HG02943 (cell line): ENCODE results near the gene ZNF746.
"Not testable (repeated sequence)": the region's sequence is repeated elsewhere in the genome, so short reads cannot be mapped to it uniquely, and the experiment has no call there.

Experiments
- ATAC-seq: cut with Tn5 transposase; IDR thresholded peaks from one replicate; pipeline ENCODE4 v1.9.1; 2021; ENCODE audit warnings: mild to moderate bottlenecking, low read depth, moderate library complexity; ENCODE audit not compliant: unreplicated experiment

Gene ZNF746

DNA sequence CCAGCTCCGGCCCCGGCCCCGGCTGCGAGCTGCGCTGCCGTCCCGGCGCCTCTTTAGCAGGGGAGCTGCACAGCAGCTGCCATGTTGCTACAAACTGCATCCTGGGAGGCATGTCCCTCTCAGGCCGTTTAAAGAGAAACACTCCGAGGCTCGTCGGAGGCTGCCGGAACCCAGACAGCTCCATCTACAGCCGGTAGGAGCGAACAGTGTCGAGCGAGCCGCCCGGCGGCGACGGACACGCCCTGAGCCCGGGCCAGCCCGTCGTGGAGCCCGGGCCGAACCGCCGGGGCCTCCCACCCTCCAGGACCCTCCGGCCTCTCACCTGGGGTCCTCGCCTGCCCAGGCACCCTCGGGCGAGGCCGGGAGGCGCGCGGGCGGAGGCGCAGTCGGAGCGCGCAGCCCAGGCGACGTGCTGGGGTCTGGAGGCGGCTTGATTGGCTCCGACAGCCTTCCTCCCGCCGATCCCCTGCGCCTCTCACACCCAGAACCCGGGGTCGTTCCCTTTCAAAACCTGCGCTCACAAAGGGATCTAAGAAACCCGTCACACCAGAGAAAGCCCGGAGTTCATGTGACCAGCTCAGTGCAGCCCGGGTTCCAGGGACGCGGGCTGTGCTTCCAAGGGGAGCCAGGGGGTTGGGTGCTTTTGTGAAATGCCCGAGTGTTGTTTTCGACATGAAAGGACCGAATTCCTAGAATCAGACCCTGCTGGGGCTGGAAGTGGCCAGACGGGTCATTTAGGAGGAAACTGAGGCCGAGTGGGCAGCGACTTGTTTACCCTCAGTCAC is 36.9 kb downstream of the ZNF746 start, which contains the start of gene ZNF777:
TSS of gene ZNF777 (minus strand) at position 570 of the 785 bp plus-strand sequence. CDS start 5,040 bp downstream, outside the sequence.
- peak; percentile 98 for ATAC-seq

DNA sequence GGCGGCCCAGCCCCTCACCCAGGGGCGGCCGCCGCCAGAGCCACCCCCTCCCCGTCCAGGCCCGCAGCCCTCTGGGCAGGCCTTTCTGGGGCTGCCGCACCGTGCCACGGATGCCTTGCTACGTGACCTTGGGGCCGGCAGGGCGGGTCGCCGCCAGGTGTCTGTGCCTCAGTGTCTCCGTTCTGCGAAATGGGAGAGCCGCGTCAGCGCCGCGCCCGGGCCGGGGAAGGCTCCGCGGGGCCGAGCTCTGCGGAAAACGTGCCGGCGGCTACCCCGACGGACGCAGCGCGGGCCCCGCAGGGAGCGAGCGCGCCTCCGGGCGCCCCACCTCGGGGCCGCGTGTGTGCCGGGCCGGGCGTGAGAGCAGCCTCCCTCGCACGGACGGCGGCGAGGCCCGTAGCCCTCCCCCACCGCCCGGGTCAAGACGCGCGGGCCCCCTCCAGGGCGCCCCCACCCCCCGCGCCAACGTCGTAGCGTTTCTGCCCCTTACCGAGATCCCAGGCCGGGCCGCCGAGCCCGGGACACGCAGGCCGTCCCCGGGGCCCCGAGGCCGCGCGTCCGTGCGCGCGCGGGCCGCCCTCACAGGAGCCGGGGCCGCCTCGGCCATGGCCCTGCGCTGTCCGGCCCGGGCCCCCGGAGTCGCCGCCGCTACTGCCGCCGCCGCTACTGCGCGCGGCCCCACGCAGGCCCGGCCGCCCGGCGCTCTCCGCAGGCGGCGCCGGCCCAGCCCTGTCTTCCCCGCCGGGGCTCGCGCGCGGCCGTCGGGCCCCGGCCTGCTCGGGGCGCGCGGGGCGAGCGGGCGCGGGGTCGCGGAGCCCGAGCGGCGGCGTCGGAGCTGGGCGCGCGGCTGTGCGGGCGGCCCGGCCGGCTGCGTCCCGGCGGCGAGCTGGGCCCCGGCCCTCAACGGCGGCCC is 37.8 kb downstream of the ZNF746 start:
- peak; percentile 30 for ATAC-seq

GRCh38 chr7:149459201-149459539 is 38.4 kb downstream of the ZNF746 start:
- no peak for ATAC-seq

GRCh38 chr7:149458235-149458634 is 39.4 kb downstream of the ZNF746 start:
- ATAC-seq, result no peak

DNA sequence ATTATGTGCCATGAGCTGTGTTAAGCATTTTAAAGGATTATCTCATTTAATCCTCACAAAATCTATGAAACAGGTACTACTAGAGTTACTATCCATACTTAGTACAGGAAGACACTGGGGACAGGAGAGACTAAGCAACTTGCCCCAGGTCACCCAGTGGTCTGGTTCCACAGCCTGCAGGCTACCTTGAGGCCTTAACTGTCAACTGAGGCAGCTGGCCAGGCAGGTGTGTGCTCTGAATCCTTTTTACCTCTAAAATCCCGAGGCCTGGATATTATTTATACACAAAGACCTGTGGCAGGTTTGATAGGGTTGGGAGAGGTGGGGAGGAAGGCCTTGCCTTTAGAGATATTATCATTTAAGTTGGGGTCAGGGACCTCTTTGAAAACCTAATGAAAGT is 39.8 kb downstream of the ZNF746 start:
- no peak for ATAC-seq

GRCh38 chr7:149456506-149457421 is 40.8 kb downstream of the ZNF746 start:
- no peak for ATAC-seq

- ATAC-seq, result no peak
Measured at GRCh38 chr7:149455175-149455950, 42.2 kb downstream of the ZNF746 start.

DNA sequence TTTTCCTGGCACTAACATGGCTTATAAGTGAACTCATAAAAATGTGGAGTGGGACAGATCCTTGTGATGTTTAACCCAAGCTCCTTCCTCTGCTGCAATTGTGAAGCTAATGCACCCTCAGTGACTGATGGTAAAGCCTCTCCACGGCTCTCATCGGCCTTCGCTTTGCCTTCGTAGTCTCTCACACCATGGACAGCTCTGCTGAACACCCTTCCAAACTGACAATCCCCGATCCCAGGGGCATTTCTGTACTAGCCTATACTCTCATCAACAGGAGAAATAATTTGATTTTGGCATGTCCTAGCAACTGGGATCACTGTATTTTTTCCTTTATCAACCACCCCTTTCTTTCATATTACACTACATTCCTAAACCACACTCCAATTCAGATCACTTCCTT is 42.9 kb downstream of the ZNF746 start:
- ATAC-seq, result no peak

DNA sequence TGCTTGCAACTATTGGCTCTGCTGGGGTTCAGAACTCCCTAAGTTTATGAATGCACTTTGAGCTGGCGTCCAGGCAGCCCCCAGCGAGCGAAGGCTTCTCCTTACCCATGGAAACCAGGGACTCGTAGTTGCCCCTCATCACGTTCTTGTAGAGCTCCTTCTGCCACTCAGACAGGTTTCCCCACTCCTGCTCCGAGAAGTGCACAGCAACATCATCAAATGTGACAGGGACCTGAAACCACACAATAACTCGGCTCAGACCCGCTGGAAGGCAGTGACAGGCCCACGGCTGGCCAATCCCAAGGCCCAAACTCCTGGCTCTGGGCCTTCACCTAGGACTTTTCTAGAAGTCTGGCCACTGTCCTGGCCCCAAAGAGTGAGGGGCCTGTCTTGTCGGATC is 43.6 kb downstream of the ZNF746 start:
- ATAC-seq, result no peak

DNA sequence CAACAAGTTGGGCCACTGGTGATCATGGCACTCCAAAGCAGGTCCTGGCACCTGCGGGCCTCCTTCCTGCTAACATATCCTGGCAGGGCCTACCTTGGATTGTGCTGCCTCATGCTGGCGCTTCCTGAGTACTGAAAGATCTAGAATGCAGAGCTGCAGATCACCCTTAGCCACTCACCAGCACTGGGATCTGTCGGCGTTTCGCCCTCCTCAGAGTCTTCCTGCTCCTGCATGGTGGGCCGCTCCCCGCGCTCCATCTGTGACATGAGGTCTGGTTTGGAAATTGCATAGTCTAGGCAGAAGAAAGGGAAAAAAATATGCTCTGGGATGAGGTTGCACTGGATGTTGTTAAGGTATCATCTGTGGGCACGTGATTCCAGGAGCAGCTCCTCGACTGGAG is 46.8 kb downstream of the ZNF746 start:
- no peak for ATAC-seq

DNA sequence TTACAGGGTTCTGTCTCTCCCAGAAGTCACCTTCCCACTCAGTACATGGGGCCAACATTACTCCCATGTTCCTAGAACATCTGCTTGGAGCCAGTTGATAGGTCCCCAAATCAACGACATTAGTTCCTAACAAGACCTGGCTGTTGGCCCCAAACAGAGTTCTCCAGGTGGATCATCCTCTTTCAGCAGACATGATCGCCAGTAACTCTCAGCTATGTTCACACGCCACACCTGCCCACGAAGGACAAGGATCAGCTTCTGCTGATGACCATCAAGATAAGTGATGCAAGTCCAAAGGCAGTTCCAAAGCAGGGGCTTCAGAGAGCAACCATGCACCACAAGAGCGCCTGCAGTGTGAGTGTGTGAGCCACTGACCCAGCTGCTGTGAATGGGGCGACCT is 47.7 kb downstream of the ZNF746 start:
- ATAC-seq, result no peak

DNA sequence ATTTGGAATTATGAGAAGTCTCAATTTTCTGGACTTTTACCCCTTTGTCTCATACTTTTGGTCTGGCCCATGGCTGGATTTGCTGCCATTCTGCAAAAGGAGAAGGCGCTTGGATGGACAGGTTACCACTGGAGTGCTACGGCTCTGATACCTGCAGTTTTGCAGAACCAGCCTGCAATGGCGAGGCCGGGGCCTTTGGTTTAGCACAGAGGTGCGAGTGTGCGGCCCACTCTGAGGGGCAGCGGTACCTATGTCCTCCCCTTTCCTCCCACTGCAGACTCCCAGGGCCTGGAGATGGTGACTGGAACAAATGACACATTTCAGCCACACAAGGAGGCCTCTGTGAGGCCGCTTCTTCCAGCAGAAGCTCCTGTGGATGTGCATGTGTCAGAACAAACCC is 48.6 kb downstream of the ZNF746 start:
- no peak for ATAC-seq

- not testable (repeated sequence) for ATAC-seq
Measured at GRCh38 chr7:149446026-149446425, 51.6 kb downstream of the ZNF746 start.

GRCh38 chr7:149444287-149444686 is 53.3 kb downstream of the ZNF746 start:
- ATAC-seq, result no peak

- ATAC-seq, result no peak
Measured at GRCh38 chr7:149443523-149443922, 54.1 kb downstream of the ZNF746 start.

DNA sequence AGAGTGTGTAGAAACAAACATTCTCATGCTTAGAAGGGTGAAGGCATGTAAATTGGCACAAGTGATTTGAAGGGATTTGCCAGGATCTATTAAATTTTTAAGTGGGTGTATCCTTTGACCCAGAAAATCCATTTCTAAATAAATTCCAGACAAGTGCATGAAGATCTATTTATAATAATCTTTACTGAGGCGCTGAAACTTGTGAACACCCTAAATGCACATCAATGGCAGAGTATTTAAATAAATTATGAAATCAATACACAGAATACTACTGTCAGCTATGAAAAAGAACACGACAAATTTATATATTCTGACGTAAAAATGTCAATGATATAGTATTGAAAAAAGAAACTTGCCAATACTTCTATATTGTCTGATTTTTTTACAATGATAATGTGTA is 54.7 kb downstream of the ZNF746 start:
- ATAC-seq, result no peak

DNA sequence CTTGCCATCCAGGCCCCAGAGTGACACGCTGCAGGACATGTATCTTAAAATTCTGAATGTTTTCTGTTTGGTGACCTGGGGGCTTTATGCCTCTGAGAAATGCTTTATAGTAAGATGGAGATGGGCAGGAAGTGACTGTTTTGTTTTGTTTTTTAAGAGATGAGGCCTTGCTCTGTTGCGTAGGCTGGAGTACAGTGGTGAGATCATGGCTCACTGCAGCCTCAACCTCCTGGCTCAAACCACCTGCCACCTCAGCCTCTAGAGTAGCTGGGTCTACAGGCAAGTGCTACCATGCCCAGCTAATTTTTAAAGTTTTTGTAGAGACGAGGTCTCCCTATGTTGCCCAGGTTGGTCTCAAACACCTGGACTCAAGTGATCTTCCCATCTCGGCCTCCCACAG is 57.4 kb downstream of the ZNF746 start:
- no peak for ATAC-seq

- no peak for ATAC-seq
Measured at GRCh38 chr7:149436358-149436757, 61.3 kb downstream of the ZNF746 start.

- no peak for ATAC-seq
Measured at GRCh38 chr7:149433124-149433523, 64.5 kb downstream of the ZNF746 start.
